Measurements from ENCODE around the gene PTH2. TPM values are rescaled to one million over a fixed set of nuclear protein-coding genes. Genes with fewer than 3 reads are reported as not detected.
"Not testable (repeated sequence)": the region's sequence is repeated elsewhere in the genome, so short reads cannot be mapped to it uniquely, and the experiment has no call there.

The PTH2 gene
- total and polyA plus RNA-seq, 8 donors, result not detected

- intact Hi-C loops (cut with DNase I), result no loop called here
- Histone ChIP-seq H3K4me3 (no peak overlapping the region), H3K4me1 (peaks cover 0 to 40% of the 10 kb centered on the region in 2 donors), H3K27me3 (peaks cover 0 to under 1% of the 10 kb centered on the region in 2 donors), H3K9me3 (no peaks in the 10 kb centered on the region), H3K36me3 (peaks cover 0 to 34% of the 10 kb centered on the region in 2 donors), H3K27ac (no peak overlapping the region)
- DNase-seq (no peak), ATAC-seq (no peak)
- no peak for TF ChIP-seq CTCF (IDR thresholded peaks at IDR 0.05)
Measured at GRCh38 chr19:49447485-49448431, 24.5 kb upstream of the PTH2 start.

GRCh38 chr19:49445997-49446396 is 22.8 kb upstream of the PTH2 start:
- Histone ChIP-seq H3K36me3 (peaks cover 0 to 34% of the 10 kb centered on the region in 2 donors), H3K27ac (no peak overlapping the region), H3K27me3 (peaks cover 8 to 18% of the 10 kb centered on the region in 2 donors), H3K9me3 (no peaks in the 10 kb centered on the region), H3K4me3 (no peak overlapping the region), H3K4me1 (peaks cover 0 to 46% of the 10 kb centered on the region in 2 donors)
- ATAC-seq, result no peak
- no peak for TF ChIP-seq CTCF (IDR thresholded peaks at IDR 0.05)
- no peak for DNase-seq
- intact Hi-C loops (cut with DNase I), result no loop called here

- ATAC-seq, H3K9me3 ChIP-seq, H3K27ac ChIP-seq, H3K4me3 ChIP-seq: not testable (repeated sequence)
- intact Hi-C loops (cut with DNase I), result loop anchor here in 1 of 2 donors (5.0 kb wide), 1 partner anchor 52 kb away; no protein-coding TSS in a partner anchor
- Histone ChIP-seq H3K27me3 (peaks cover 24 to 36% of the 10 kb centered on the region in 2 donors), H3K36me3 (peaks cover 0 to 31% of the 10 kb centered on the region in 2 donors), H3K4me1 (peaks cover 0 to 34% of the 10 kb centered on the region in 2 donors)
- peak in 1 of 4 donors; percentile 15 for DNase-seq
Measured at GRCh38 chr19:49444100-49444700, 21.0 kb upstream of the PTH2 start.

- H3K27ac ChIP-seq, result peak overlapping the region; percentile 73 to 77
- TF ChIP-seq CTCF (IDR thresholded peaks at IDR 0.05), result peak; percentile 67 to 90
- peaks cover 0 to 25% of the 10 kb centered on the region in 2 donors for H3K36me3 ChIP-seq
- DNase-seq (peak; percentile 94 to 98 (median 96)), ATAC-seq (peak; percentile 93)
- H3K27me3 ChIP-seq, result peaks cover 28 to 43% of the 10 kb centered on the region in 2 donors
- intact Hi-C loops (cut with DNase I), result loop anchor here in 1 of 2 donors (5.0 kb wide), 1 partner anchor 51 kb away; no protein-coding TSS in a partner anchor
- H3K4me3 ChIP-seq, result peak overlapping the region; percentile 62 to 84
- peaks cover 0 to 31% of the 10 kb centered on the region in 2 donors for H3K4me1 ChIP-seq
- no peaks in the 10 kb centered on the region for H3K9me3 ChIP-seq
Measured at GRCh38 chr19:49443366-49444099, 20.3 kb upstream of the PTH2 start.

GRCh38 chr19:49442771-49443365 is 19.6 kb upstream of the PTH2 start:
- ATAC-seq, result peak; percentile 85
- H3K27ac ChIP-seq, result peak overlapping the region; percentile 73 to 77
- intact Hi-C loops (cut with DNase I), result loop anchor here in 1 of 2 donors (5.0 kb wide), 1 partner anchor 51 kb away; no protein-coding TSS in a partner anchor
- DNase-seq, result peak; percentile 67 to 97 (median 92)
- H3K4me3 ChIP-seq, result peak overlapping the region; percentile 62 to 84
- TF ChIP-seq CTCF (IDR thresholded peaks at IDR 0.05), result no peak
- H3K36me3 ChIP-seq, result peaks cover 0 to 18% of the 10 kb centered on the region in 2 donors
- peaks cover 0 to 31% of the 10 kb centered on the region in 2 donors for H3K4me1 ChIP-seq
- H3K27me3 ChIP-seq, result peaks cover 35 to 50% of the 10 kb centered on the region in 2 donors
- H3K9me3 ChIP-seq, result no peaks in the 10 kb centered on the region

All from left lung (tissue), 10 donors.